ENCODE results near the gene MAGEF1.

The MAGEF1 gene

GRCh38 chr3:184690192-184690883 lies 21.5 kb downstream of the MAGEF1 start:
- no peak for DNase-seq (ENCODE audit: extremely low read depth in 1 of 2, low read depth in 1 of 2)

GRCh38 chr3:184688882-184689271 lies 23.0 kb downstream of the MAGEF1 start:
- no peak for DNase-seq (ENCODE audit: extremely low read depth in 1 of 2, low read depth in 1 of 2)

- DNase-seq (ENCODE audit: extremely low read depth in 1 of 2, low read depth in 1 of 2): no peak
These were observed 23.5 kb downstream of the MAGEF1 start for GRCh38 chr3:184688251-184688881.

GRCh38 chr3:184687363-184688015 lies 24.4 kb downstream of the MAGEF1 start:
- no peak for DNase-seq (ENCODE audit: extremely low read depth in 1 of 2, low read depth in 1 of 2)

- no peak for DNase-seq (ENCODE audit: extremely low read depth in 1 of 2, low read depth in 1 of 2)
These were observed 26.2 kb downstream of the MAGEF1 start for GRCh38 chr3:184685646-184686045.

GRCh38 chr3:184685055-184685454 lies 26.8 kb downstream of the MAGEF1 start:
- DNase-seq (ENCODE audit: extremely low read depth in 1 of 2, low read depth in 1 of 2): no peak

GRCh38 chr3:184683900-184684560 lies 27.8 kb downstream of the MAGEF1 start:
- no peak for DNase-seq (ENCODE audit: extremely low read depth in 1 of 2, low read depth in 1 of 2)

GRCh38 chr3:184683234-184683633 lies 28.6 kb downstream of the MAGEF1 start:
- no peak for DNase-seq (ENCODE audit: extremely low read depth in 1 of 2, low read depth in 1 of 2)

- no peak for DNase-seq (ENCODE audit: extremely low read depth in 1 of 2, low read depth in 1 of 2)
These were observed 29.2 kb downstream of the MAGEF1 start for GRCh38 chr3:184682671-184683070.

GRCh38 chr3:184680385-184681345 lies 31.2 kb downstream of the MAGEF1 start:
- no peak for DNase-seq (ENCODE audit: extremely low read depth in 1 of 2, low read depth in 1 of 2)

GRCh38 chr3:184679056-184679816 lies 32.6 kb downstream of the MAGEF1 start:
- no peak for DNase-seq (ENCODE audit: extremely low read depth in 1 of 2, low read depth in 1 of 2)

- DNase-seq (ENCODE audit: extremely low read depth in 1 of 2, low read depth in 1 of 2): no peak
These were observed 33.4 kb downstream of the MAGEF1 start for GRCh38 chr3:184678317-184679055.

GRCh38 chr3:184677344-184678316 lies 34.2 kb downstream of the MAGEF1 start:
- DNase-seq (ENCODE audit: extremely low read depth in 1 of 2, low read depth in 1 of 2): no peak

- DNase-seq (ENCODE audit: extremely low read depth in 1 of 2, low read depth in 1 of 2): no peak
These were observed 34.9 kb downstream of the MAGEF1 start for GRCh38 chr3:184676927-184677326.

GRCh38 chr3:184674626-184675025 lies 37.2 kb downstream of the MAGEF1 start:
- DNase-seq (ENCODE audit: extremely low read depth in 1 of 2, low read depth in 1 of 2): no peak

- no peak for DNase-seq (ENCODE audit: extremely low read depth in 1 of 2, low read depth in 1 of 2)
These were observed 38.6 kb downstream of the MAGEF1 start for GRCh38 chr3:184672977-184673870.

GRCh38 chr3:184672335-184672734 lies 39.5 kb downstream of the MAGEF1 start:
- no peak for DNase-seq (ENCODE audit: extremely low read depth in 1 of 2, low read depth in 1 of 2)

Measured in stimulated activated CD8-positive, alpha-beta memory T cell treated with anti-CD3 and anti-CD28 coated beads, Interleukin-7, amount 100 ng/mL, for 48 hours (primary cell).